GM19372 (cell line): Measurements from ENCODE around the gene HLA-DOA.

Experiments
- ATAC-seq: cut with Tn5 transposase; IDR thresholded peaks from one replicate; pipeline ENCODE4 v1.9.1; 2021; ENCODE audit warnings: mild to moderate bottlenecking, low read depth, moderate library complexity; ENCODE audit not compliant: unreplicated experiment

Gene HLA-DOA

DNA sequence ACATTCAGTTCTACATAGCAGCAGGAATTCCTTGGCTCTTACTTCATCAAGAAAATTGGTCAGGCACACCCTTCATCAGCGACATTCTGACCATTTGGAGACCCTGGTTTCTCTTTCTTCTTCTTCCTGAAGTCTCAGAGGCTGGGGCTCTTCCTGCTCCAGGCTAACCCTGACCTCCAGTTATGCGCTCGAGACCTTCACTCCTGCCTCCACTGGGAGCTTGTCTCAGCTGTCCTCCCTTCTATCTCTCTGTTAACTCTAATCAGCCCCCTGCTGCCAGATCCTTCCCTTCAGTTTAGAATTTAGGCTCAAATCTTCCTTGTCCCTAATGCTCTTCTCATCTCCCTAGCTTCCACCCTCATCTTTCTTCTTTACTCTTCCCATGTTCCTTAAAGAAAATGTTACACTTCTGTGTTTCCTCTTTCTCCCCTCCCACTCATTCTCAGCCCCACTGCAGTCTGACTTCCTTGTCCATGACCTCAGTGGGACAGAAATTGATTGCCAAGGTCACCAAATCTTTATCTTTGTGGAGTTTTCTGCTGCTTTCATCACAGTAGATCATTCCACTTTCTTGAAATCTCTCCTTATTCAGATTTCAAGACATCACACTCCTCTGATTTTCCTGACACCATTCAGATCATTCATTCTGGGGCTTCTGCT lies 8.4 kb upstream of the HLA-DOA start:
- no peak for ATAC-seq

- no peak for ATAC-seq
These were observed 7.6 kb upstream of the HLA-DOA start for GRCh38 chr6:33017018-33017417.

DNA sequence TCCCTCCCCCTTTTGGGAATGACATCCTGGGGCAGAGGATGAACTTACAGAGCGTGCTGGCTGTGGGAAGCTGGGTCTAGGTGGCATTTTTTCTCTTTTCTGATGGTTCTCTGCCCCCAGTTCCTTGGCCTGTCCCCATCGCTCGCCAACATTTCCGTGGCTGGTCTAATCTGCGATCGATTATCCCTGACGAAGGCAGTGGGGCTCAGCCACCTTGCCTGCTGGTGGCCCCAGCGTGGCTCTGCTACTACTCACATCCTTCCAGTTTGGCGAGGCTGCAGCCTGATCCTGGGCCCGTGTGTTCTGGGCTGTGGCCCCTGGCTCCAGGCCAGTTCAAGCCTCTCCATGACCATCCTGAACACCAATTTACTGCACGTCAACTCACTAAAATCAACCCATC lies 6.4 kb upstream of the HLA-DOA start:
- no peak for ATAC-seq

DNA sequence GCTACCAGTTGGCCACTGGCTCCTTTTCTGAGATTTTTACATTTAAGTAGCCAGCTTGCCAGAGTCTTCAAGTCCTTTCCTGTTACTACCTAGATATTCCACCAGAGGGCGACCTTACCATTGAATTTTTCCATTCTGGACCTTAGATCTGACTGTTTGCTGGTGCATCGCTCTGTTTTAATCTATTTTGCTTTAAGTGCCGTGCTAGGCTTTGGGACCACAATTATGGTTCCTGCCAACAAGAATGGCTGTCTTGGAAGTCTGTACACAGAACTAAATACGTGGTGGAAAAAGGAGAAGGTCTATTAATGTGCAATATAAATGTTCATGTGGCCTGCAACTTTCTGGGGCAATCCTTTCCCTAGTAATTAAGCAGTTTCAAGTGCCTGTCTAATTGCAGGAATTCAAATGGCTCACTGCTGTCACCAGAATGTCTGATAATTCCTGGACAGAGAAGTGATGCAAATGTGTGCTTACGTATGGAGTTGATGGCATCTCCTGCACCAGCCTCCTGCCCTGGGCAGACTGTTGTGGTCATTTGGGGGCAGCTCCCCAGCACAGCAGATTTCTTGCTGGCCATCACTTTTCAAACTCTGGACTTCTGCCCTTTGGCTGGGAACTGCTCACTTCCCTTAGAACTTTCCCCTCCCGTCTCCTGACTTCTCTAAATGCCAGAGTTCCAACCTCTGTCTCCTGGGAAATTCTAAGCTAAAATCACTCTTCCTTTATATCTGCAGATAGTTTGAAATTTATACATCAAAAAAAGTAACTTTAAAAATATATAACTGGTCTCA lies 5.6 kb upstream of the HLA-DOA start:
- ATAC-seq: no peak

GRCh38 chr6:33013608-33014007 lies 4.2 kb upstream of the HLA-DOA start:
- no peak for ATAC-seq

- ATAC-seq: no peak
These were observed 965 bp upstream of the HLA-DOA start for GRCh38 chr6:33010356-33010755.

DNA sequence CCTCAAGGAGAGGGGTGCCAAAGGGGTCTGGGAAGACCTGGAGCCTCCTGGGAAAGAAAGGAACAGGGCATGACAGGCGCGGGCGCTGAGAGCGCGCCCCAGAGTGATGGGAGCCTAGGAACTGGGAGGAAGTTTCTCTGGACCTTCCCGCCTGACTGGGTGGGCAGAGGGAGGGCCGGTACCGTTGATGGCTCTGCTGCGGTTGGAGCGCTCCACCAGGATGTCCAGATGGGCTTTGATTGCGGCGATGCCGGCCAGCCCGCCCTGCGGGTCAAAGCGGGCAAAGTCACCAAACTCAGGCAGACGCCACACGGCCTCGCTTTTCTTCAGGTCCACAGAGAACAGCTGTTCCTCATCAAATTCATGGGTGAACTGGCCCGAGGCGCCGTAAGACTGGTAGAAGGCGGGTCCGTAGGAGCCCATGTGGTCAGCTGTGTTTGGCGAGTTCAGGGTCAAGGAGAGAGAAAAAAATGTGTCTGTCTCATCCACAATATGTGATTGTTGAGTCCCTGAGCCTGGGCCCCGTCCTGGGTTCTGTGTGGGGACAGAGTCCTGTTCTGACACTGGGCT lies 1.5 kb downstream of the HLA-DOA start:
- ATAC-seq: no peak

DNA sequence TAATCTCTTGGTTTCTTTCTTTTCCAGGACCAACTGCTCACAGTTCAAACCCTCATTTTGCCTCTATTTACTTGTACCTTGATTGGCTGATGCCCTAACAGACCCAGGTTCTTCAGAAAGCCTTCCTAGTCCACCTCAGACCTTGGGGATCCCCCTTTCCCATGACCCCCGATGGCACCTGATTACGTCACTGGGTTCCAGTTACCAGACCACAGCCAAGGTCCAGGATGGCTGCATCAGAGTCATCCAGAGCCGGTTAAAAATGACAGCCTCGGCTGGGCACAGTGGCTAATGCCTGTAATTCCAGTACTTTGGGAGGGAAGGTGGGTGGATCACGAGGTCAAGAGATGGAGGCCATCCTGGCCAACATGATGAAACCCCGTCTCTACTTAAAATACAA lies 4.5 kb downstream of the HLA-DOA start:
- no peak for ATAC-seq

- no peak for ATAC-seq
These were observed 7.7 kb downstream of the HLA-DOA start for GRCh38 chr6:33001685-33002084.

GRCh38 chr6:33000055-33000454 lies 9.3 kb downstream of the HLA-DOA start:
- ATAC-seq: no peak

- no peak for ATAC-seq
These were observed 13.9 kb downstream of the HLA-DOA start for GRCh38 chr6:32995448-32995847.

DNA sequence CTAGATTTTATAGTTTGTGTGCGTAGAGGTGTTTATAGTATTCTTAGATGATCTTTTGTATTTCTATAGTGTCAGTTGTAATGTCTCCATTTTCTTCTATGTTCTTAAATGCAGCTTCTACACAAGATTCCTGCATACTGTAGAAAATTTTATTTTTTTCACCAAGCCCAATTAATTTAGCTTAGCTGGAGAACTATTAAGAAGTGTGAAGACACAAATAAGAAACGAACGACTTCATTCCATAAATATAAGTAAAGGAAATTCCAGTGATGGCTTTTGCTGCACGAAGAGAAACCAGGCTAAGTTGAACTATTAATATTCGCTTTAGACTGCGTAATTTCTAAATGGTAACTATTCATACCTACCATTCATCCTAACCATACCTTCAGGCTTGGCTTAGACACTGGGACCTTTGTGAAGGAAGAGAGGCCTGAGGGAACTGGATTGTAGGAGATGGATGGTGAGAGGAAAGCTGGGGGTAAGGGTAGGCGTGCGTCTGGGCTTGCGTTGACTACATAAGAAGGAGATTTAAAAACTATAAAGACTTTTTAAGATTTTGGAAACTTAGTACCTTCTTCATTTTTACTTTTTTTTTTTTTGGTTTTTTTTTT lies 15.9 kb downstream of the HLA-DOA start:
- ATAC-seq: no peak

DNA sequence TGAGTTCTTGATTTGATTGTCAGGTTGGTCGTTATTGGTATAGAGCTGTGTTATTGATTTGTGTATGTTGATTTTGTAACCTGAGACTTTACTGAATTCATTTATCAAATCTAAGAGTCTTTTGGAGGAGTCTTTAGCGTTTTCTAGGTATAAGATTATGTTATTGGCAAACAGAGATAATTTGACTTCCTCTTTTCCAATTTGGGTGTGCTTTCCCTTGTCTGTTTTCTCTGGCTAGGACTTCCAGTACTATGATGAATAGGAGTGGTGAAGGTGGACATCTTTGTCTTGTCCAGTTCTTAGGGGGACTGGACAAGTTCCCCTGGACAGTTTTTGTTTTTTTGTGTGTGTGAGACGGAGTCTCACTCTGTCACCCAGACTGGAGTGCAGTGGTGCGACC lies 17.4 kb downstream of the HLA-DOA start:
- ATAC-seq: no peak

DNA sequence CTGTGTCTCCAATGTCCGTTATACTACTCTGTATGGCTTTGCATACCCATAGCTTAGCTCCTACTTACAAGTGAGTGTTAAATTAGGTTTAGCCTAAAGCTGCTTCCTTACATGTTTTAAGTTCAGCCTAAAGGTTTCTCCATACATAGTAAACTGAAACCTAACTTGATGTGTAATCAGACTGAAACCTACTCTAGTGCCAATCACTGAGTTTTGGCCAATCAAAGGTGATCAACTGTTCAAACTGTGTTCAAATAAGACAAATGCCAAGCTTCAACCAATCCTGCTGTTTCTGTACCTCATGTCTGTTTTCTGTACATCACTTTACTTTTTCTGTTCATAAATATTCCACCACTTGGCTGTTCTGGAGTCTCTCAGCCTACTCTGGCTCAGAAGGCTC lies 20.0 kb downstream of the HLA-DOA start:
- ATAC-seq: no peak

- ATAC-seq: no peak
These were observed 24.6 kb downstream of the HLA-DOA start for GRCh38 chr6:32984622-32985389.

DNA sequence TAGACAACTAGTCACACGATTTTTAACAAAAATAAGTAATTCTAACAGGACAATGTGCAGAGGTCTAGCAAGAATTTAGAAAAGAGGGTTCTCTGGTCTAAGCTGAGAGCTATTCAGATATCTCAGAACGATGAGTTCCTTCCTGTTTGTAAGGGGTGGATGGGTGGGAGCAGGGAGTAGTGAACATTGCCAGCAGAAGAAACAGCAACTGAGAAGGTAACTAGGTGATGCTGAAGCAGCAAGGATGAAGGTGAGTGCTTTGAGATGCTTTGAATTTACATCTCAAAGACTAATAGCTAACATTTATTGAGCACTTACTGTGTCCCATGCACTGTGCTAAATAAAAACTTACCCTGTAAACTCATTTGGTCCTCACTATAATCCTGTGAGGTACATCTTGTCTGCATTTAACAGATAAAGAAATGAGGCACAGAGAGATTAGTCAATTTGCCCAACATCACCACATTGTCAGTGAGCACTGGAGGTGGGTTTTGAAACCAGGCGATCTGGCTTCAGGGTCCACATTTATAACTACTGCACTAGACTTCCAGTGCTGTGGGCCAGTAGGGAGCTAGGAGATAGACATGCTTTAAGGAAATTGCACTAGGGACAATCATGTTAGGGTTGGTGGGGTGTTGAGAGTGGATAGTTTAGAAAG lies 25.3 kb downstream of the HLA-DOA start:
- no peak for ATAC-seq

DNA sequence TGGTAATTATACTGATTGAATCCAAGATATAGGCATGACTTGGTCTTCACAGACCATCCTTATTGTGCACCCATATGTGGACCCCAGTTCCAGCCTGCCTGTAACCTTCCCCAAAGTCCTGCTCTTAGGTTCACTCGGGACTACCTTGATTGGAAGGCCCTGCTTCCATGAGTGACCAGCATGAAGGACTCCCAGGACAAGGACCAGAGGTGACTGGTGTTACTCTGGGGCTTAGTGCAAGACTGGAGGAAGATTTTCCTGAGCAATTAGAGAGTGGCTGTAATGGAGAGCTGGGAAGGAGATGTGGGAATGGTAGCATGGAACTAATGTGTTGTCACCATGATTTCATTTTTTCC lies 25.9 kb downstream of the HLA-DOA start:
- no peak for ATAC-seq

GRCh38 chr6:32982702-32983492 lies 26.5 kb downstream of the HLA-DOA start:
- ATAC-seq: no peak

DNA sequence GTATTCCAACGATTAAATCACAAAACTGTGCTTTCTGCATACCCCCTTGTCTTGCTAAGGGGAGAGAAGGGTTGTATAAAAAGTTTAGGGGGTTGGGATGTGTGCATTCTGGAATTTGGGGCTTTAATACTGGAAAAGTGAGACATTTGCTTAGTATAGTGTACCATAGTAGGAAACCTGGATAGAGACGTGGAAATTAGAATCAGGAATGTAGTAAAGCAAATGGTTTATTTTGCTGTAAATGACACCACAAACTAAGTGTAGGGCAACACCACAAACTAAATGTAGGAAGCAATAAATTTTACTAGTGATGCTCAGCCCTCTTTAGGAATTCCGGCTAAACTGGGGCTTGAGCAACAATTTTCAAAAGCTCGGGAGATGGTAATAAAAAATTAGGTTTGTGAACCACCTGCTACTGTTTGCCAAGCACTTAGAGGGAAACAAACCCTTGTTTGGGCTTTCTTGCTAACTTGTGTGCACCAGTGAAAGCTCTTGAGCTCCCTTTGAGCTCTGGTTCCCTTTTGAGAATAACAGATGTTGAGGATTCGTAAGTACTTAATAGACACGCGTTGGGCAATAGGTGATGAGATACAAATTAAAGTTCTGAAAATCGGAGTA lies 27.2 kb downstream of the HLA-DOA start:
- ATAC-seq: no peak
